ENCODE data around the gene SLC4A11.

Gene SLC4A11

GRCh38 chr20:3255728-3256127 is 16.7 kb upstream of the SLC4A11 start:
- Histone ChIP-seq H3K27me3 (ENCODE audit: insufficient read depth, poor library complexity, severe bottlenecking) (no peaks in the 10 kb centered on the region), H3K36me3 (ENCODE audit: low read depth) (peaks cover 40% of the 10 kb centered on the region), H3K27ac (ENCODE audit: poor library complexity, severe bottlenecking) (no peak overlapping the region), H3K9me3 (ENCODE audit: severe bottlenecking) (no peaks in the 10 kb centered on the region), H3K4me1 (ENCODE audit: insufficient read depth, poor library complexity, severe bottlenecking) (no peaks in the 10 kb centered on the region), H3K4me3 (ENCODE audit: severe bottlenecking) (no peak overlapping the region)
- no peak for TF ChIP-seq CTCF (IDR thresholded peaks at IDR 0.05; ENCODE audit: poor library complexity, severe bottlenecking)
- DNase-seq (ENCODE audit: low spot score) (no peak), ATAC-seq (ENCODE audit: low read depth) (no peak)

GRCh38 chr20:3251806-3252205 is 12.8 kb upstream of the SLC4A11 start:
- no peaks in the 10 kb centered on the region for H3K9me3 ChIP-seq (ENCODE audit: severe bottlenecking)
- H3K4me3 ChIP-seq (ENCODE audit: severe bottlenecking), result no peak overlapping the region
- no peaks in the 10 kb centered on the region for H3K27me3 ChIP-seq (ENCODE audit: insufficient read depth, poor library complexity, severe bottlenecking)
- no peaks in the 10 kb centered on the region for H3K4me1 ChIP-seq (ENCODE audit: insufficient read depth, poor library complexity, severe bottlenecking)
- peaks cover 31% of the 10 kb centered on the region for H3K36me3 ChIP-seq (ENCODE audit: low read depth)
- no peak for DNase-seq (ENCODE audit: low spot score)
- no peak for TF ChIP-seq CTCF (IDR thresholded peaks at IDR 0.05; ENCODE audit: poor library complexity, severe bottlenecking)
- no peak overlapping the region for H3K27ac ChIP-seq (ENCODE audit: poor library complexity, severe bottlenecking)
- ATAC-seq (ENCODE audit: low read depth), result no peak

- DNase-seq (ENCODE audit: low spot score) (no peak), ATAC-seq (ENCODE audit: low read depth) (no peak)
- no peak overlapping the region for H3K27ac ChIP-seq (ENCODE audit: poor library complexity, severe bottlenecking)
- H3K4me3 ChIP-seq (ENCODE audit: severe bottlenecking), result no peak overlapping the region
- no peak for TF ChIP-seq CTCF (IDR thresholded peaks at IDR 0.05; ENCODE audit: poor library complexity, severe bottlenecking)
- peaks cover 23% of the 10 kb centered on the region for H3K36me3 ChIP-seq (ENCODE audit: low read depth)
- no peaks in the 10 kb centered on the region for H3K27me3 ChIP-seq (ENCODE audit: insufficient read depth, poor library complexity, severe bottlenecking)
- H3K4me1 ChIP-seq (ENCODE audit: insufficient read depth, poor library complexity, severe bottlenecking), result no peaks in the 10 kb centered on the region
- no peaks in the 10 kb centered on the region for H3K9me3 ChIP-seq (ENCODE audit: severe bottlenecking)
Measured at GRCh38 chr20:3250091-3250504, 11.1 kb upstream of the SLC4A11 start.

- Histone ChIP-seq H3K4me3 (ENCODE audit: severe bottlenecking) (no peak overlapping the region), H3K27me3 (ENCODE audit: insufficient read depth, poor library complexity, severe bottlenecking) (no peaks in the 10 kb centered on the region), H3K27ac (ENCODE audit: poor library complexity, severe bottlenecking) (no peak overlapping the region), H3K4me1 (ENCODE audit: insufficient read depth, poor library complexity, severe bottlenecking) (no peaks in the 10 kb centered on the region), H3K9me3 (ENCODE audit: severe bottlenecking) (no peaks in the 10 kb centered on the region), H3K36me3 (ENCODE audit: low read depth) (peaks cover 15% of the 10 kb centered on the region)
- ATAC-seq (ENCODE audit: low read depth) (no peak), DNase-seq (ENCODE audit: low spot score) (no peak)
- no peak for TF ChIP-seq CTCF (IDR thresholded peaks at IDR 0.05; ENCODE audit: poor library complexity, severe bottlenecking)
Measured at GRCh38 chr20:3248993-3249347, 10.0 kb upstream of the SLC4A11 start.

GRCh38 chr20:3248167-3248992 is 9.4 kb upstream of the SLC4A11 start:
- no peak overlapping the region for H3K27ac ChIP-seq (ENCODE audit: poor library complexity, severe bottlenecking)
- no peak for TF ChIP-seq CTCF (IDR thresholded peaks at IDR 0.05; ENCODE audit: poor library complexity, severe bottlenecking)
- H3K36me3 ChIP-seq (ENCODE audit: low read depth), result peaks cover 12% of the 10 kb centered on the region; the same call in 1 of the 2 replicates
- H3K27me3 ChIP-seq (ENCODE audit: insufficient read depth, poor library complexity, severe bottlenecking), result no peaks in the 10 kb centered on the region
- H3K9me3 ChIP-seq (ENCODE audit: severe bottlenecking), result no peaks in the 10 kb centered on the region
- no peaks in the 10 kb centered on the region for H3K4me1 ChIP-seq (ENCODE audit: insufficient read depth, poor library complexity, severe bottlenecking)
- ATAC-seq (ENCODE audit: low read depth) (no peak), DNase-seq (ENCODE audit: low spot score) (no peak)
- no peak overlapping the region for H3K4me3 ChIP-seq (ENCODE audit: severe bottlenecking)

Measured in RWPE2 (cell line).